C4-2B (cell line): Measurements from ENCODE around the gene ECM1.

Experiments
- H3K27ac ChIP-seq: fragments of 450-650 bp; 2 replicates; pipeline ENCODE4 v1.5.1; 2017
- CTCF ChIP-seq: fragments of 450-650 bp; conservative IDR thresholded peaks from 2 replicates; pipeline ENCODE4 v1.5.1; 2017; ENCODE audit warnings: mild to moderate bottlenecking
- ZFX ChIP-seq: fragments of 450-650 bp; IDR thresholded peaks from 2 replicates; pipeline ENCODE4 v1.6.1; 2017

Gene ECM1

GRCh38 chr1:150507912-150508864 is at the start of gene ECM1:
Gene ECM1, plus strand, starts transcription at chr1:150508109. Its CDS starts 101 bp downstream, at chr1:150508210.
- H3K27ac ChIP-seq: no peak within 1 kb of the TSS
- no peak for TF ChIP-seq ZFX
- TF ChIP-seq CTCF: no peak

GRCh38 chr1:150464422-150464826 is 43.5 kb upstream of the ECM1 start:
- H3K27ac ChIP-seq: no peak overlapping the region
- TF ChIP-seq CTCF: peak; percentile 88
- no peak for TF ChIP-seq ZFX

GRCh38 chr1:150466964-150467363 is 40.9 kb upstream of the ECM1 start:
- no peak for TF ChIP-seq CTCF
- TF ChIP-seq ZFX: no peak
- H3K27ac ChIP-seq: no peak overlapping the region

- no peak for TF ChIP-seq CTCF
- no peak for TF ChIP-seq ZFX
Measured at GRCh38 chr1:150469291-150469690, 38.6 kb upstream of the ECM1 start.

GRCh38 chr1:150472601-150473200 is 35.2 kb upstream of the ECM1 start:
- TF ChIP-seq ZFX (no peak), CTCF (no peak)
- no peak overlapping the region for H3K27ac ChIP-seq

More at GRCh38 chr1:150469291-150469690, 38.6 kb upstream of the ECM1 start:
- H3K27ac ChIP-seq: no peak overlapping the region

GRCh38 chr1:150473659-150474058 is 34.2 kb upstream of the ECM1 start:
- TF ChIP-seq ZFX (no peak), CTCF (no peak)
- H3K27ac ChIP-seq: no peak overlapping the region

- no peak overlapping the region for H3K27ac ChIP-seq
- TF ChIP-seq ZFX (no peak), CTCF (no peak)
Measured at GRCh38 chr1:150474869-150475268, 33.0 kb upstream of the ECM1 start.
